ENCODE results near the gene ATF3. TPM values are rescaled to one million over a fixed set of nuclear protein-coding genes. Genes with fewer than 3 reads are reported as not detected.

ATF3 gene
- total RNA-seq, 1 donor from 2014 or later = 1.8 TPM

GRCh38 chr1:212667223-212668139 is 58.9 kb downstream of the ATF3 start:
- Mint-ChIP-seq H3K4me1 (ENCODE audit: unreplicated experiment) (peaks cover 24% of the 10 kb centered on the region), H3K4me3 (ENCODE audit: unreplicated experiment) (no peak overlapping the region), H3K36me3 (ENCODE audit: low read depth, unreplicated experiment) (no peaks in the 10 kb centered on the region), H3K9me3 (ENCODE audit: unreplicated experiment) (no peaks in the 10 kb centered on the region), H3K27ac (ENCODE audit: unreplicated experiment) (peak overlapping the region; percentile 87), H3K27me3 (ENCODE audit: unreplicated experiment) (peaks cover 2% of the 10 kb centered on the region)
- TF ChIP-seq CTCF (IDR thresholded peaks at IDR 0.05; ENCODE audit: unreplicated experiment) = no peak
- peak; percentile 28 for DNase-seq (ENCODE audit: low spot score)

GRCh38 chr1:212668477-212668876 is 59.9 kb downstream of the ATF3 start:
- Mint-ChIP-seq H3K27me3 (ENCODE audit: unreplicated experiment) (peaks cover 2% of the 10 kb centered on the region), H3K4me1 (ENCODE audit: unreplicated experiment) (peaks cover 24% of the 10 kb centered on the region), H3K9me3 (ENCODE audit: unreplicated experiment) (no peaks in the 10 kb centered on the region), H3K27ac (ENCODE audit: unreplicated experiment) (peak overlapping the region; percentile 71), H3K4me3 (ENCODE audit: unreplicated experiment) (no peak overlapping the region), H3K36me3 (ENCODE audit: low read depth, unreplicated experiment) (no peaks in the 10 kb centered on the region)
- DNase-seq (ENCODE audit: low spot score) = no peak
- TF ChIP-seq CTCF (IDR thresholded peaks at IDR 0.05; ENCODE audit: unreplicated experiment) = no peak

- peak; percentile 43 for TF ChIP-seq CTCF (IDR thresholded peaks at IDR 0.05; ENCODE audit: unreplicated experiment)
- DNase-seq (ENCODE audit: low spot score) = peak; percentile 37
- peaks cover 24% of the 10 kb centered on the region for H3K4me1 Mint-ChIP-seq (ENCODE audit: unreplicated experiment)
- H3K4me3 Mint-ChIP-seq (ENCODE audit: unreplicated experiment) = no peak overlapping the region
- H3K9me3 Mint-ChIP-seq (ENCODE audit: unreplicated experiment) = no peaks in the 10 kb centered on the region
- H3K27me3 Mint-ChIP-seq (ENCODE audit: unreplicated experiment) = peaks cover 2% of the 10 kb centered on the region
- no peak overlapping the region for H3K27ac Mint-ChIP-seq (ENCODE audit: unreplicated experiment)
- no peaks in the 10 kb centered on the region for H3K36me3 Mint-ChIP-seq (ENCODE audit: low read depth, unreplicated experiment)
These were observed 60.5 kb downstream of the ATF3 start for GRCh38 chr1:212669102-212669501.

- Mint-ChIP-seq H3K9me3 (ENCODE audit: unreplicated experiment) (no peaks in the 10 kb centered on the region), H3K4me3 (ENCODE audit: unreplicated experiment) (no peak overlapping the region), H3K4me1 (ENCODE audit: unreplicated experiment) (peaks cover 24% of the 10 kb centered on the region), H3K36me3 (ENCODE audit: low read depth, unreplicated experiment) (no peaks in the 10 kb centered on the region), H3K27ac (ENCODE audit: unreplicated experiment) (no peak overlapping the region), H3K27me3 (ENCODE audit: unreplicated experiment) (peaks cover 2% of the 10 kb centered on the region)
- TF ChIP-seq CTCF (IDR thresholded peaks at IDR 0.05; ENCODE audit: unreplicated experiment) = no peak
- DNase-seq (ENCODE audit: low spot score) = no peak
These were observed 61.0 kb downstream of the ATF3 start for GRCh38 chr1:212669600-212669999.

- Mint-ChIP-seq H3K4me3 (ENCODE audit: unreplicated experiment) (no peak overlapping the region), H3K36me3 (ENCODE audit: low read depth, unreplicated experiment) (no peaks in the 10 kb centered on the region), H3K27ac (ENCODE audit: unreplicated experiment) (no peak overlapping the region), H3K27me3 (ENCODE audit: unreplicated experiment) (peaks cover 2% of the 10 kb centered on the region), H3K9me3 (ENCODE audit: unreplicated experiment) (no peaks in the 10 kb centered on the region), H3K4me1 (ENCODE audit: unreplicated experiment) (peaks cover 24% of the 10 kb centered on the region)
- TF ChIP-seq CTCF (IDR thresholded peaks at IDR 0.05; ENCODE audit: unreplicated experiment) = no peak
- DNase-seq (ENCODE audit: low spot score) = no peak
These were observed 61.7 kb downstream of the ATF3 start for GRCh38 chr1:212670301-212670700.
